UCSD-AML1 (cell line): ENCODE measurements around the gene PFKP.
A peak's percentile ranks its signal among the peaks of the same experiment; 100 is the strongest.

Experiments used
- DNase-seq: peaks from one replicate; lab custom pipeline; 2025; ENCODE audit not compliant: unreplicated experiment; lab: John Stamatoyannopoulos, UW

Gene PFKP

GRCh38 chr10:3067118-3067858 lies at the start of gene PFKP:
PFKP (plus strand) TSS chr10:3067548; CDS start chr10:3067596, 48 bp downstream.
- peak; percentile 71 for DNase-seq

- DNase-seq = no peak
These were observed 49.1 kb upstream of the PFKP start for GRCh38 chr10:3018247-3018646.

- no peak for DNase-seq
These were observed 47.0 kb upstream of the PFKP start for GRCh38 chr10:3020311-3020710.

DNA sequence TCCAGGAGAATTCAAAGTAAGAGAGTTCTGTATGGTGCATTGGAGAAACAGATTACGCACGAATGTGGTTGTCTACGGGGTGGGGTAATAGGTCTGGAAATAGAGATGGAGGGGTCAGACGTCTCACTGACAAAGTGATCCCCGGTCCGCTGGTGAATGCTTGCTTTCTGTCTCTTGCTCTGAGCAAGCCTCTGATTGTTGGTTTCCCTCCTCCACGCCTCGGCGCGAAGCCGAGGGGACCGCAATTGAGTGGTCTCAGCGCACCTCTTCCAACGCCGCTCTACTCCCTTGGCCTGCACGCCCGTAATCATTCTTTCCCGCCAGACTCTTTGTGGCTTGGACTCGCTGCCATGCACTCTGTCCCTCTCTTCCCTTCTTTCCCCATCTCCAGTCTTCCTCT lies 46.5 kb upstream of the PFKP start:
- no peak for DNase-seq

- no peak for DNase-seq
These were observed 45.3 kb upstream of the PFKP start for GRCh38 chr10:3022027-3022426.

GRCh38 chr10:3023892-3024291 lies 43.5 kb upstream of the PFKP start:
- no peak for DNase-seq

DNA sequence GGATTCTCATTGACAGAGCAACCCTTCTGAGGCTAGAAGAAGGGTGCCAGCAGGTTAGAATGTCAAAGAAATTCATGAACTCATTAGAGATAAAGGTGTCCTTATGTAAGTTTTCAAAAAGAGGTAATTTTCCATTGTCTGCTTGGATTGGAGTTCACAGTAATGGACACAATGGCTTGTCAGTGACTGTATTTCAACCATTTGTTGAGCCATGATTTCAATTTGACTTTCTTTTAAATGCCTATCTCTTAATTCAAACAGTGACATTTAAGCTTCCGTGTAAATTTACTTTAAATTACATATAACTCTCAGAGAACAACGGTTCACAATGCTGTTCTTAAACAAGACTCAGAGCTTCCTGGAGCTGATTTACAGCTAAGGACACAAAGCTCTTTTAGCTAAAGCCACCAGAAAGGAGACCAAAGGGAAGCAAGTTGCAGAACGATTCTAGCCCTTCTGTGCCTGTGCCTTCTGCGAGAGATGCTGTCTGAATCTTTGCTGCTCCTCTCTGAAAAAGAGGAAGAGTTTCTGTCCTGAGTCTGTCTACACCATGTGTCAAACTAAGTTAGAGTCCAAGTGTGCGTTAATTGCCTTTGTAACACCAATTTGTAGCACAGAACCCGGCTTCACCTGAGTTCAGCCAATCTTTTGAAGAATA lies 42.2 kb upstream of the PFKP start:
- no peak for DNase-seq

DNA sequence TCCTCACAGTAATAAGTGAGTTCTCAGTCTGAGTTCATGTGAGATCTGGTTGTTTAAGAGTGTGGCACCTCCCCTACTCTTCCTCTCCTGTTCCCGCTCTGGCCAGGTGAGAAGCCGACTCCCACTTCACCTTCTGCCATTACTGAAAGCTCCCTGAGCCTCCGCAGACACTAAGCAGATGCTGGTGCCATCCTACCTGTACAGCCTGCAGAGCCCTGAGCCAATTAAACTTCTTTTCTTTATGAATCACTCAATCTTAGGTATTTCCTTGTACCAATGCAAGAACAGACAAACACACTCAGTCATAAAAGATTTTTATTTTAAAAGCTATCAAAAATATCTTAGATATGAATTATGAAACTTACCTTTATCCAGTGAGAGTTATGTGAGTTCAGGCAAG lies 39.5 kb upstream of the PFKP start:
- DNase-seq = no peak

DNA sequence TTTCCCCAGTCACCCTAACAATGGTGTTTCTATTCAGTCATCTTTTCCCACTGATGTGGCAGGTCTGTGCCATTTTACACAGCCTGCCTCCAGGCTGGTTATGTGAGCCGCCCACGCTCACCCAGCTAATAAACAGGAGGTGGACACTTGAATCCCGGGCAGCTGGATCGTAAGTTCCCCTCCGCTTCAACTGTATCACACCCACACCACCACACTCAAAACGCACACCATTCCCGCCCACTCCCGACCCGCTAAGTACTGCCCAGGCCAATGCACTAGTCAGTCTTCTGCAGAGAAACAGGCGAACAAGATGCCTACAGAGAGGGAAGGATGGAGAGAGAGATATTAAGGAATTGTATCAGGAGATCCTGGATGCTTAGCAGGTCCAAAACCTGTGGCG lies 38.9 kb upstream of the PFKP start:
- DNase-seq = no peak

DNA sequence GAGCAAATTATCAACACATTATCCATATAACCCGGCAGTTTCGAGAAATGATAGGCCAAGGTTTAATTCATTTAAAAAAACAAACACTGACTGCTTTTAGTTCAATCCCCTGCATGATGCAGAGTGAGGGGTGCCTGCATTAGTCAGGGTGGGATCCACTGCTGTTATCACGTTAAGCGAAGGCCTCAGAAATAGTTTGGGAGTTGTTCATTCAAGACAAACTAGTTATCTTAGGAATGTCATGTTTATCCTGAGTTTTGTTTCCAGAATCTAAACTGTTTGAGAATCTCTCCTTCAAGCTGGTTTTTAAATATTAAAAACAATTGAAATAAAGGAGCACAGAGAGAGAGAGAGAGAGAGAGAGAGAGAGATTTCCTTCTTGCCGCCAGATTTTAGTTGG lies 36.6 kb upstream of the PFKP start:
- DNase-seq = no peak

DNA sequence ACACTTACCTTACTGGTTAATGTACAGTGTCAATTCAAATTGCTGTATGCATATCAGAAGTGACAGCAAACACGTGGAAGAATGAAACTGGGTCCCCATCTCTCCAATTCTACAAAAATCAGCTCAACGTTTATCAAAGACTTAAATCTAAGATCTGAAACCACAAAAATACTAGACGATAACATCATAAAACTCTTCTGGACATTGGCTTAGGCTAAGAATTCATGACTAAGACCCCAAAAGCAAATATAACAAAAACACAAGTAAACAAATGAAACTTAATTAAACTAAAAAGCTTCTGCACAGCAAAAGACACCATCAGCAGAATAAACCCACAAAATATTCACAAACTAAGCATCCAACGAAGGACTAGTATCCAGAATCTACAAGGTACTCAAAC lies 35.9 kb upstream of the PFKP start:
- no peak for DNase-seq

DNA sequence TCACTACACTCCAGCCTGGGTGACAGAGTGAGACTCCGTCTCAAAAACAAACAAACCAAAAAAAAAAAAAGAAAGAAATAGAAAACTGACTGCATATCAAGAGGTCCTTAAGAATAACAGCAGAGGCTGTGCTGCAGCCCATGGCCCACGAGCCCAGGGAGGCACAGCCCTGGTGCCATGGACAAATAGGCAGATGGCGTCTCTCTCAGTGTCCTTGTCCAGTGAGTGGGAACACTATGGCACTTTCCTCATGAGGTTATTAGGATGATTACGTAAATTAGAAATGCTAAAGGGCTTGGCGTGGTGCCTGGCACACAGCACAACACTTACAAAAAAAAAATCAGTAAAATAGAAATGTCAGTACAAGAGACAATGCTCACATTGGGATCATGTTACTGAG lies 33.4 kb upstream of the PFKP start:
- DNase-seq = no peak

- DNase-seq = no peak
These were observed 32.7 kb upstream of the PFKP start for GRCh38 chr10:3034616-3035015.

- DNase-seq = no peak
These were observed 31.0 kb upstream of the PFKP start for GRCh38 chr10:3036155-3037021.

DNA sequence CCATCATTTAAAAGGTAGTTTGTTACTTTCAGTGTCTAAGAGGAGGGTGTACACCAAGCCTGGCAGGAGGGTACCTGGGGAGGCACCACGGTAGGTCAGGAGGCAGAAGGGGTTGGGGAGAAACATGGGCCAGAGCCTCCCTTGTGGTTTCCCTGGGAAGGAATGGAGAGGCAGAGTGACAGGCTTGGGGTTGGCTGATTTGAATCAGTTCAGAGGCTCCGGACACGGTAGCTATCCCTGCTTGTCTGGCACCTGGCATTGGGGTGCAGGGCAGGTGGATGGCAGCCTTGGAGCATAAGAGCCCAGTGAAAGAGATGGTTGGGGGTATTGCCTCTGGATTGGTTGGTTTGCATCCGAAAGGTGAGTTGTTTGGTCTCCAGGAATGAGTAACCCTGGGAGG lies 30.2 kb upstream of the PFKP start:
- no peak for DNase-seq

DNA sequence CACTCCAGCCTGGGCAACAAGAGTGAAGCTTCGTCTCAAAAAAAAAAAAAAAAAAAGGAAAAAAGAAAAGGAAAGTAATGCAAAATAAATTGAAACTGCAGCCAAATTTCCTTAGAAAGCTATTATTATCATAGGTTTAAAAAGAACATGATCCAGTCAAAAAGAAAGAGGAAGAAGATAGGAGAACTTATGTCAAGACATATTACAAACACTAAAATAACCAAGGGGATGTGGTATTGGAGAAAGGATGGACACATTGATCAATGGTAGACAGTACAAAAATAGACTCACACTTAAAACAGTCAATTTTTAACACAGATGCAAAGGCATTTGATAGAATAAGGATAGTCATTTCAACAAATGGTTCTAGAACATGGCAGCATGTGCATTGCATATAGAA lies 27.3 kb upstream of the PFKP start:
- DNase-seq = no peak

- DNase-seq = no peak
These were observed 24.8 kb upstream of the PFKP start for GRCh38 chr10:3042589-3042988.

GRCh38 chr10:3043512-3044368 lies 23.6 kb upstream of the PFKP start:
- peak; percentile 72 for DNase-seq

DNA sequence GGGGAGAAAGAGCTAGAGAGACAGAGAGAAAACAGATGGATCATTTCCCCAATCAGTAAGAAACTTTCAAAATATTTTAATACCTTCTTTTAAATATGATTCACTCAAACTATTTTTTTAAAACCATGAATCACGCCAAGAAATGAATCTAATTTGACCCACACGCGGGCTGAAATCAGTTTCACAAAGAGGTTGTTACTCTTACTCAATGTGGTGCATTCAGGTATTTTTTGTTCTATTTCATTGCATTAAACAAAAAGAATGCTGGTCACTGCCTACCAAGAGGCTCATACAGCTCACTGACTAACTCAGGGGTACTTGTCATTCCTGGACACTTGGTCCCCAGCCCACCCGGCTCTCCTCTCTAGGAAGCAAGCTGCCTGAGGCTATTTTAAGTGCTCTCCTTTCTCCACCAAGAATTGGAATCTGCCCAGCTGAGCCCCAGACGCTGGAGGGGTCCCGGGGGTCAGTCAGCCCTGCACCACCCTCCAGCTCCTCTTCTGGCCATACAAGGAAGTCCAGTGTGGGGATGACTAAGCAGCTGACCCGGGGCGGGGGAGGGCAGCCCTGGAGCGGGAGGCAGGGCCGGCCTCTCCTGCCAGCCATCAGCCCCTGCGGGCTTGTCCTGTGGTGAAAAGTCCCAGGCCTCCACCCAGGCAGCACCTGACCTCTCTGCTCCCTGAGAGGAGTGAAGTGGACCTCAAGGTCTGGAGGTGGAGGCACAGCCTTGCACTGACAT lies 21.7 kb upstream of the PFKP start:
- DNase-seq = no peak

DNA sequence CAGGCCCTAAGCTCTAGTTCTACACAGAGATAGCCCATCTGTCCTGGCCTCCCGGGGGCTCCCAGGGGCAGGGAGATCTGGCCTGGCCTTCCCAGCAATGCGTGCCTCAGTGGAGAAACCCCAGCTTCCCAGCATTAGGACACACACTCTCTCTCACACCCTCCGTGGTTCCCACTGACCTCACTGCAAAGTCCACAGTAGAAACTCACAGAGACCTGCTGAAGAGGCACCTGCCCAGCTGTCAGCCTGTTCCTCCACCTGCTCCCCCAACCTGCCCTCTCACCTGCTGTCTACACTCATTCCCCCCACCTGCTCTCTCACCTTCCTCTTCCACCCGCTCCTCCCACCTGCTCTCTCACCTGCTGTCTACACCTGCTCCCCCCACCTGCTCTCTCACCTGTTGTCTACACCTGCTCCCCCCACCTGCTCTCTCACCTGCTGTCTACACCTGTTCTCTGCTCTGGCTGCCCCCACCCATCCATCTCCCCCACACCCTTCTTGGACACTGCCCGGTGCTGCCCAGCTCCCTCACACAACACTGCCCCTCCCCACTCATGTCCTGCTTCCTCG lies 21.1 kb upstream of the PFKP start:
- DNase-seq = no peak
